Neural cell (in vitro differentiated cells): ENCODE results near the gene ALDH1L1.

ENCODE experiments used
- EP300 ChIP-seq: fragments of 450-650 bp; conservative IDR thresholded peaks from 2 replicates; pipeline ENCODE4 v1.6.1; 2014; ENCODE audit warnings: antibody characterized with exemption, mild to moderate bottlenecking, moderate library complexity; ENCODE audit not compliant: poor library complexity, severe bottlenecking
- EZH2 ChIP-seq: fragments of 200-600, 300-800 bp; shearing (Covaris generic), sonication (generic); IDR thresholded peaks from 2 replicates; pipeline ENCODE4 v1.6.1; 2014; ENCODE audit warnings: antibody characterized with exemption, low read length, borderline replicate concordance, mild to moderate bottlenecking; ENCODE audit not compliant: insufficient read depth, poor library complexity, severe bottlenecking
- POLR2AphosphoS5 ChIP-seq: IDR thresholded peaks from 2 replicates; pipeline ENCODE4 v1.6.1; 2012
- SMC3 ChIP-seq: fragments of 450-650 bp; conservative IDR thresholded peaks from 2 replicates; pipeline ENCODE4 v1.6.1; 2014; ENCODE audit warnings: antibody characterized with exemption, mild to moderate bottlenecking, moderate library complexity; ENCODE audit not compliant: poor library complexity
- TAF1 ChIP-seq: IDR thresholded peaks from 2 replicates; pipeline ENCODE4 v1.6.1; 2012; ENCODE audit warnings: low read depth
- TF ChIP-seq, protein P1 (sequence below): fragments of 450-650 bp; IDR thresholded peaks from 2 replicates; pipeline ENCODE4 v1.5.1; 2014; ENCODE audit warnings: antibody characterized with exemption, mild to moderate bottlenecking, moderate library complexity; ENCODE audit not compliant: poor library complexity, severe bottlenecking
- TF ChIP-seq, protein P2 (sequence below): IDR thresholded peaks from 2 replicates; pipeline ENCODE4 v1.6.1; 2012; ENCODE audit warnings: borderline replicate concordance

DNA sequence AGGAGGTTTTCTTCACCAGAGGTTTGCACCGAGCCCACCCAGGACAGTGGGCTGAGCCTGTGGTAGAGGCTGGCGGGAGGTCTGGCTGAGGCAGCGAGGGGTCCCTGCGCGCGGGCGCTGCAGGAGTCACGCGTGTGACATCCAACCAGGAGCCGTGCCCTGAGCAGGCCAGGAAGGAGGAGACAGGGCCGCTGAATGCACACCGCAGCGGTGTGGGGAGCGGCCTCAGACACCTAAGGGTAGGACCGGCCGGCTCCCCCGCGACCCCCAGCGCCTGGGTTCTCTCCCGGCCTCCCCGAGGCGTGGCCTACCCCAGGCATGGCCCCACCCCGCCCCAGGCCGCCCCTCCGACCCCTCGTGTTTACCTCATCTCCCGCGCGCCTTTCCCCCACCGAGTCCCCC, 96.9 kb downstream of the ALDH1L1 start:
- TF ChIP-seq, protein P1, sequence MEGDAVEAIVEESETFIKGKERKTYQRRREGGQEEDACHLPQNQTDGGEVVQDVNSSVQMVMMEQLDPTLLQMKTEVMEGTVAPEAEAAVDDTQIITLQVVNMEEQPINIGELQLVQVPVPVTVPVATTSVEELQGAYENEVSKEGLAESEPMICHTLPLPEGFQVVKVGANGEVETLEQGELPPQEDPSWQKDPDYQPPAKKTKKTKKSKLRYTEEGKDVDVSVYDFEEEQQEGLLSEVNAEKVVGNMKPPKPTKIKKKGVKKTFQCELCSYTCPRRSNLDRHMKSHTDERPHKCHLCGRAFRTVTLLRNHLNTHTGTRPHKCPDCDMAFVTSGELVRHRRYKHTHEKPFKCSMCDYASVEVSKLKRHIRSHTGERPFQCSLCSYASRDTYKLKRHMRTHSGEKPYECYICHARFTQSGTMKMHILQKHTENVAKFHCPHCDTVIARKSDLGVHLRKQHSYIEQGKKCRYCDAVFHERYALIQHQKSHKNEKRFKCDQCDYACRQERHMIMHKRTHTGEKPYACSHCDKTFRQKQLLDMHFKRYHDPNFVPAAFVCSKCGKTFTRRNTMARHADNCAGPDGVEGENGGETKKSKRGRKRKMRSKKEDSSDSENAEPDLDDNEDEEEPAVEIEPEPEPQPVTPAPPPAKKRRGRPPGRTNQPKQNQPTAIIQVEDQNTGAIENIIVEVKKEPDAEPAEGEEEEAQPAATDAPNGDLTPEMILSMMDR = no peak
- TF ChIP-seq SMC3 (no peak), EZH2 (no peak), POLR2AphosphoS5 (peak; percentile 60), EP300 (no peak), TAF1 (no peak)
- TF ChIP-seq, protein P2, sequence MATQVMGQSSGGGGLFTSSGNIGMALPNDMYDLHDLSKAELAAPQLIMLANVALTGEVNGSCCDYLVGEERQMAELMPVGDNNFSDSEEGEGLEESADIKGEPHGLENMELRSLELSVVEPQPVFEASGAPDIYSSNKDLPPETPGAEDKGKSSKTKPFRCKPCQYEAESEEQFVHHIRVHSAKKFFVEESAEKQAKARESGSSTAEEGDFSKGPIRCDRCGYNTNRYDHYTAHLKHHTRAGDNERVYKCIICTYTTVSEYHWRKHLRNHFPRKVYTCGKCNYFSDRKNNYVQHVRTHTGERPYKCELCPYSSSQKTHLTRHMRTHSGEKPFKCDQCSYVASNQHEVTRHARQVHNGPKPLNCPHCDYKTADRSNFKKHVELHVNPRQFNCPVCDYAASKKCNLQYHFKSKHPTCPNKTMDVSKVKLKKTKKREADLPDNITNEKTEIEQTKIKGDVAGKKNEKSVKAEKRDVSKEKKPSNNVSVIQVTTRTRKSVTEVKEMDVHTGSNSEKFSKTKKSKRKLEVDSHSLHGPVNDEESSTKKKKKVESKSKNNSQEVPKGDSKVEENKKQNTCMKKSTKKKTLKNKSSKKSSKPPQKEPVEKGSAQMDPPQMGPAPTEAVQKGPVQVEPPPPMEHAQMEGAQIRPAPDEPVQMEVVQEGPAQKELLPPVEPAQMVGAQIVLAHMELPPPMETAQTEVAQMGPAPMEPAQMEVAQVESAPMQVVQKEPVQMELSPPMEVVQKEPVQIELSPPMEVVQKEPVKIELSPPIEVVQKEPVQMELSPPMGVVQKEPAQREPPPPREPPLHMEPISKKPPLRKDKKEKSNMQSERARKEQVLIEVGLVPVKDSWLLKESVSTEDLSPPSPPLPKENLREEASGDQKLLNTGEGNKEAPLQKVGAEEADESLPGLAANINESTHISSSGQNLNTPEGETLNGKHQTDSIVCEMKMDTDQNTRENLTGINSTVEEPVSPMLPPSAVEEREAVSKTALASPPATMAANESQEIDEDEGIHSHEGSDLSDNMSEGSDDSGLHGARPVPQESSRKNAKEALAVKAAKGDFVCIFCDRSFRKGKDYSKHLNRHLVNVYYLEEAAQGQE = no peak
